ENCODE measurements around the gene ADM. TPM values are rescaled to one million over a fixed set of nuclear protein-coding genes. Genes with fewer than 3 reads are reported as not detected.

The ADM gene
- total and polyA plus RNA-seq, 2 donors (not counting 3 experiments of a cell fraction or from before 2014, with no cell fraction given), result 45.3 to 55.5 TPM

DNA sequence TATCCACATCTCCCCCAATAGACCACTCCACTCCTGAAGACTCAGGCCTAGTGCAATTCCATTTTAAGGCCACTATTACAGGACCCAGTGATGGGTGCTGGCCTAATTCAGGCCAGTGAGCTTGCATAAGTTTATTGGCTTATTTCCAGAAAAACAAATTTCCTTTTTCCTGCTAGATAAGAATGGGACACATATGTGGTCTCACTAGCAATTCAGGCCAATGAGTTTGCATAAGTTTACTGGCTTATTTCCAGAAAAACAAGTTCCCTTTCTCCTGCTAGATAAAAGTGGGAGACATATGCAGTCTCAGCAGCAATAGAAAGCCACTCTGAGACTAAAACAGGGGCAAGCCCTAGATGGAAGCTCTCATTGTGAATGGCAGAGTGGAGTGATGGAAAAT, 22.4 kb downstream of the ADM start:
- FAIRE-seq (peak; percentile 68), DNase-seq (ENCODE audit: low read depth, low spot score) (peak; percentile 82)
- Histone ChIP-seq H3K36me3 (ENCODE audit: control insufficient read depth in 2 of 2, extremely low read depth in 1 of 2, insufficient read depth in 2 of 2, low read length in 2 of 2) (no peaks in the 10 kb centered on the region), H3K27ac (ENCODE audit: insufficient read depth, low read depth, low read length) (peak overlapping the region; percentile 84), H2AFZ (ENCODE audit: low read depth, low read length) (no peak overlapping the region), H3K4me2 (ENCODE audit: insufficient read depth, low read length) (peak overlapping the region; percentile 77), H3K9me3 (replicated peaks; ENCODE audit: control insufficient read depth, insufficient read depth, low read length) (no peaks in the 10 kb centered on the region), H3K9ac (replicated peaks; ENCODE audit: extremely low read depth, insufficient read depth, low read length) (no peak overlapping the region), H3K27me3 (ENCODE audit: control insufficient read depth in 2 of 2, insufficient read depth in 2 of 2, low read length in 2 of 2) (no peaks in the 10 kb centered on the region), H3K4me3 (replicated peaks in 1 of 3; ENCODE audit: insufficient read depth in 1 of 3, low read depth in 1 of 3, low read length in 3 of 3) (no peak overlapping the region), H3K4me1 (ENCODE audit: control insufficient read depth, extremely low read depth, insufficient read depth, low read length) (peaks cover 78% of the 10 kb centered on the region), H4K20me1 (replicated peaks; ENCODE audit: control insufficient read depth, extremely low read depth, insufficient read depth, low read length) (no peaks in the 10 kb centered on the region), H3K79me2 (ENCODE audit: control insufficient read depth, insufficient read depth, low read length) (no peaks in the 10 kb centered on the region), H3K9me1 (replicated peaks; ENCODE audit: control insufficient read depth, extremely low read depth, insufficient read depth, low read length) (no peaks in the 10 kb centered on the region)
- intact Hi-C loops (cut with micrococcal nuclease) (loop anchor here (5.0 to 10.0 kb wide), 3 partner anchors 760 to 1312 kb away; no protein-coding TSS in a partner anchor), dilution Hi-C loops (cut with MboI; ENCODE audit: extremely low pct_ligation_motif_present, low sequenced_read_pairs) (no loop called here)
- no TSS peak for BruUV-seq (replicated peaks)
- ChIA-PET CTCF (interaction anchor here (1.3 to 8.8 kb wide), 5 partner anchors 19 to 569 kb away, joined by 3 to 203 read pairs (median 15); partner anchors contain the start of gene ADM), POLR2A (interaction anchor here (0.6 to 2.8 kb wide), 2 partner anchors 22 to 1757 kb away, joined by 4 to 13 read pairs; partner anchors contain the start of gene ADM)
- TF ChIP-seq, protein P1, sequence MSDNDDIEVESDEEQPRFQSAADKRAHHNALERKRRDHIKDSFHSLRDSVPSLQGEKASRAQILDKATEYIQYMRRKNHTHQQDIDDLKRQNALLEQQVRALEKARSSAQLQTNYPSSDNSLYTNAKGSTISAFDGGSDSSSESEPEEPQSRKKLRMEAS (IDR thresholded peaks at IDR 0.05; ENCODE audit: insufficient read depth, insufficient read length), result no peak
- TF ChIP-seq, protein P2, sequence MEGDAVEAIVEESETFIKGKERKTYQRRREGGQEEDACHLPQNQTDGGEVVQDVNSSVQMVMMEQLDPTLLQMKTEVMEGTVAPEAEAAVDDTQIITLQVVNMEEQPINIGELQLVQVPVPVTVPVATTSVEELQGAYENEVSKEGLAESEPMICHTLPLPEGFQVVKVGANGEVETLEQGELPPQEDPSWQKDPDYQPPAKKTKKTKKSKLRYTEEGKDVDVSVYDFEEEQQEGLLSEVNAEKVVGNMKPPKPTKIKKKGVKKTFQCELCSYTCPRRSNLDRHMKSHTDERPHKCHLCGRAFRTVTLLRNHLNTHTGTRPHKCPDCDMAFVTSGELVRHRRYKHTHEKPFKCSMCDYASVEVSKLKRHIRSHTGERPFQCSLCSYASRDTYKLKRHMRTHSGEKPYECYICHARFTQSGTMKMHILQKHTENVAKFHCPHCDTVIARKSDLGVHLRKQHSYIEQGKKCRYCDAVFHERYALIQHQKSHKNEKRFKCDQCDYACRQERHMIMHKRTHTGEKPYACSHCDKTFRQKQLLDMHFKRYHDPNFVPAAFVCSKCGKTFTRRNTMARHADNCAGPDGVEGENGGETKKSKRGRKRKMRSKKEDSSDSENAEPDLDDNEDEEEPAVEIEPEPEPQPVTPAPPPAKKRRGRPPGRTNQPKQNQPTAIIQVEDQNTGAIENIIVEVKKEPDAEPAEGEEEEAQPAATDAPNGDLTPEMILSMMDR (IDR thresholded peaks at IDR 0.05; ENCODE audit: extremely low read depth in 1 of 2, insufficient read depth in 1 of 2, low read depth in 1 of 2, low read length in 2 of 2), result no peak
- no peak for TF ChIP-seq POLR2A (IDR thresholded peaks at IDR 0.05; ENCODE audit: low read depth, low read length)
- TF ChIP-seq EZH2 (IDR thresholded peaks at IDR 0.05; ENCODE audit: borderline replicate concordance, low read depth, low read length, severe bottlenecking), result no peak
- no peak for TF ChIP-seq MYC (IDR thresholded peaks at IDR 0.05; ENCODE audit: low read depth, low read length)
- TF ChIP-seq GATA2 (IDR thresholded peaks at IDR 0.05; ENCODE audit: insufficient read depth, insufficient read length, low read depth, low read length), result peak; percentile 76
- no peak for TF ChIP-seq FOS (IDR thresholded peaks at IDR 0.05; ENCODE audit: borderline replicate concordance, insufficient read depth, low read length)
- no peak for TF ChIP-seq JUN (IDR thresholded peaks at IDR 0.05; ENCODE audit: borderline replicate concordance, insufficient read depth, insufficient read length, low read depth)
- TF ChIP-seq POLR2AphosphoS5 (IDR thresholded peaks at IDR 0.05; ENCODE audit: insufficient read depth, low read depth, low read length), result peak; percentile 30

Measured in endothelial cell of umbilical vein (primary cell).